ENCODE data around the gene MYPN.

DNA sequence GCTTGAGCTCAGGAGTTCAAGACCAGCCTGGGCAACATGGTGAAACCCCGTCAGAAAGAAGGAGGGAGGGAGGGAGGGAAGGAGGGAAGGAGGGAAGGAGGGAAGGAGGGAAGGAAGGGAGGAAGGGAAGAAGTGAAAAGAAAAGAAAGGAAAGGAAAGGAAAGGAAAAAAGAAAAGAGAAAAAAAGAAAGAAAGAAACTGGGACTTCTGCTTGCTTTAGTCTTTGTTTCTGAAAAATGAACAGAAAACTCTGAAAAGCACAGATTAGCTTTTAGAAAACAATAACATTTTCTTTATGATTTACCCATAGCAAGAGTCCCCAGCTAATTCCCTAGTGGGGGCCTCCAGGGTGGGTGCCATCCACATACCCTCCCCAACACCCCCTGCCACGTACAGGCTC, 75.8 kb downstream of the MYPN start:
- TF ChIP-seq POLR2A (IDR thresholded peaks at IDR 0.05; ENCODE audit: low read depth, low read length) (no peak), POU2F2 (IDR thresholded peaks at IDR 0.05; ENCODE audit: low read depth, low read length) (no peak), TAF1 (IDR thresholded peaks at IDR 0.05; ENCODE audit: low read depth, low read length) (no peak)

Data from GM12891 (cell line).